HG03175 (cell line): ENCODE measurements around the gene SMIM33.
"Not testable (repeated sequence)": the region's sequence is repeated elsewhere in the genome, so short reads cannot be mapped to it uniquely, and the experiment has no call there.

Experiments used
- ATAC-seq: cut with Tn5 transposase; IDR thresholded peaks from one replicate; pipeline ENCODE4 v1.9.1; 2021; ENCODE audit warnings: mild to moderate bottlenecking, moderate library complexity; ENCODE audit not compliant: unreplicated experiment

Gene SMIM33

GRCh38 chr5:139456776-139457175 is 14.0 kb upstream of the SMIM33 start:
- ATAC-seq = no peak

- no peak for ATAC-seq
Observed at GRCh38 chr5:139457241-139457640, 13.6 kb upstream of the SMIM33 start.

- ATAC-seq = no peak
Observed at GRCh38 chr5:139457653-139458306, 13.0 kb upstream of the SMIM33 start.

GRCh38 chr5:139458580-139459407 is 12.0 kb upstream of the SMIM33 start:
- peak; percentile 75 for ATAC-seq

- peak; percentile 27 for ATAC-seq
Observed at GRCh38 chr5:139459451-139459934, 11.3 kb upstream of the SMIM33 start.

- no peak for ATAC-seq
Observed at GRCh38 chr5:139460455-139460854, 10.3 kb upstream of the SMIM33 start.

- ATAC-seq = no peak
Observed at GRCh38 chr5:139461176-139461575, 9.6 kb upstream of the SMIM33 start.

- ATAC-seq = no peak
Observed at GRCh38 chr5:139461698-139462097, 9.1 kb upstream of the SMIM33 start.

- ATAC-seq = no peak
Observed at GRCh38 chr5:139462586-139463276, 8.1 kb upstream of the SMIM33 start, which contains the start of gene ECSCR. Gene ECSCR (minus strand): TSS chr5:139462743. CDS start chr5:139462670, 73 bp downstream.

GRCh38 chr5:139468421-139468931 is 2.3 kb upstream of the SMIM33 start:
- no peak for ATAC-seq

- ATAC-seq = no peak
Observed at GRCh38 chr5:139472386-139473030, 1.7 kb downstream of the SMIM33 start.

GRCh38 chr5:139473105-139473504 is 2.3 kb downstream of the SMIM33 start:
- no peak for ATAC-seq

- ATAC-seq = no peak
Observed at GRCh38 chr5:139473565-139473964, 2.8 kb downstream of the SMIM33 start.

GRCh38 chr5:139474890-139475791 is 4.3 kb downstream of the SMIM33 start:
- ATAC-seq = no peak

- ATAC-seq = no peak
Observed at GRCh38 chr5:139475865-139476617, 5.2 kb downstream of the SMIM33 start.

GRCh38 chr5:139478657-139479423 is 8.0 kb downstream of the SMIM33 start:
- ATAC-seq = not testable (repeated sequence)

GRCh38 chr5:139479729-139480128 is 8.9 kb downstream of the SMIM33 start:
- ATAC-seq = not testable (repeated sequence)

- no peak for ATAC-seq
Observed at GRCh38 chr5:139481122-139481533, 10.3 kb downstream of the SMIM33 start.
